ENCODE measurements around the gene FBXL15.

- no peak for TF ChIP-seq CTCF (IDR thresholded peaks at IDR 0.05)
- no peak for TF ChIP-seq POLR2A (IDR thresholded peaks at IDR 0.05)
Observed at GRCh38 chr10:102409604-102410428, 10.8 kb upstream of the FBXL15 start.

All from Peyer's patch (tissue), 4 donors.